MM.1S (cell line): ENCODE data around the gene HPS6.

Experiments used
- DNase-seq: peaks from one replicate; pipeline ENCODE4 v3.0.0-alpha.2; 2015
- H2AFZ ChIP-seq: fragments of 300-600 bp; sonication (generic); 2 replicates; pipeline ENCODE4 v1.6.0; 2016; ENCODE audit warnings: antibody characterized with exemption, low read length
- H3F3A ChIP-seq: fragments of 300-600 bp; sonication (generic); 2 replicates; pipeline ENCODE4 v1.6.1; 2016; ENCODE audit warnings: mild to moderate bottlenecking, antibody characterized with exemption, low read length, moderate library complexity, mixed read lengths; ENCODE audit not compliant: insufficient read depth
- H3K27ac ChIP-seq: fragments of 300-600 bp; sonication (generic); 2 replicates; pipeline ENCODE4 v1.5.1; 2016; ENCODE audit warnings: mild to moderate bottlenecking, low read length
- H3K27me3 ChIP-seq: fragments of 300-600 bp; sonication (generic); replicated peaks from 2 replicates; pipeline ENCODE4 v1.6.0; 2016; ENCODE audit warnings: low read length; ENCODE audit not compliant: insufficient read depth
- H3K36me3 ChIP-seq: fragments of 300-600 bp; sonication (generic); replicated peaks from 2 replicates; pipeline ENCODE4 v1.6.1; 2016; ENCODE audit warnings: mild to moderate bottlenecking, low read length, mixed read lengths; ENCODE audit not compliant: insufficient read depth
- H3K4me1 ChIP-seq: fragments of 300-600 bp; sonication (generic); 2 replicates; pipeline ENCODE4 v1.6.1; 2016; ENCODE audit warnings: low read length, mixed read lengths
- H3K4me2 ChIP-seq: fragments of 300-600 bp; sonication (generic); 2 replicates; pipeline ENCODE4 v1.6.0; 2016; ENCODE audit warnings: low read depth, low read length
- H3K4me3 ChIP-seq: fragments of 300-600 bp; sonication (generic); 2 replicates; pipeline ENCODE4 v1.5.1; 2016; ENCODE audit warnings: low read length, mixed read lengths
- H3K79me2 ChIP-seq: fragments of 300-600 bp; sonication (generic); 2 replicates; pipeline ENCODE4 v1.6.1; 2016; ENCODE audit warnings: mixed run types, low read length, mixed read lengths
- H3K9ac ChIP-seq: fragments of 300-600 bp; sonication (generic); 2 replicates; pipeline ENCODE4 v1.6.1; 2016; ENCODE audit warnings: low read length, mixed read lengths
- H3K9me2 ChIP-seq: fragments of 300-600 bp; sonication (generic); replicated peaks from 2 replicates; pipeline ENCODE4 v1.6.1; 2016; ENCODE audit warnings: mild to moderate bottlenecking, low read length, mixed read lengths; ENCODE audit not compliant: insufficient read depth
- H3K9me3 ChIP-seq: fragments of 300-600 bp; sonication (generic); replicated peaks from 2 replicates; pipeline ENCODE4 v1.6.1; 2016; ENCODE audit warnings: mild to moderate bottlenecking, low read length, mixed read lengths; ENCODE audit not compliant: insufficient read depth
- H4K20me1 ChIP-seq: fragments of 300-600 bp; sonication (generic); 2 replicates; pipeline ENCODE4 v1.6.1; 2016; ENCODE audit warnings: mild to moderate bottlenecking, low read length, moderate library complexity, mixed read lengths; ENCODE audit not compliant: insufficient read depth
- EZH2 ChIP-seq: fragments of 300-600 bp; sonication (generic); optimal IDR thresholded peaks from 2 replicates; pipeline ENCODE3; 2017; ENCODE audit warnings: low read depth, mild to moderate bottlenecking, antibody characterized with exemption, low read length, mixed read lengths
- EZH2phosphoT487 ChIP-seq: fragments of 300-600 bp; sonication (generic); IDR thresholded peaks from 2 replicates; pipeline ENCODE4 v1.6.1; 2018; ENCODE audit warnings: antibody characterized with exemption, low read length
- TF ChIP-seq, protein P1 (sequence below): fragments of 300-600 bp; sonication (generic); IDR thresholded peaks from 2 replicates; pipeline ENCODE4 v1.5.1; 2016; ENCODE audit warnings: antibody characterized with exemption, low read length, mixed read lengths

HPS6 gene

DNA sequence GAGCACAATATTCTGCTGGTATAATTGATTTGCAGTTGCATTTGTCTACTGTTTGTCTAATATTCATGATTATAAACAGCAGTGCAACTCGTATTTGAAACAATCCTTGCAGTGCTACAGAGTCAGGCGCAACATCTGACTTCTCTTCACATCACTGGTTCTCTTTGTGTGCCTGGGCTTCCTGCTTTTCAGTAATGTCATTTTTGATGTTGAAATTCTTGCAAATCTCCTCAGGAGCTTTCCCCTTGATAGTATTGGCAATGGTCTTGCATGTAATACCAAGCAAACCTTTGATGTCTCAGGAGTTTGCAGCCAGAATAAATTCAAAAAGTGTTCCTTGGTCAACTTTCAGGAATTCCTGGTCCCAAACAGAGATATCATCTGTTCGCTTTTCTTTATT, 20.2 kb downstream of the HPS6 start:
- Histone ChIP-seq H3K9me3 (no peaks in the 10 kb centered on the region), H3K9ac (no peak overlapping the region), H3K4me3 (no peak overlapping the region), H3K4me2 (no peak overlapping the region), H3K27ac (no peak overlapping the region), H3F3A (no peaks in the 10 kb centered on the region), H4K20me1 (no peaks in the 10 kb centered on the region), H3K36me3 (no peaks in the 10 kb centered on the region), H3K27me3 (no peaks in the 10 kb centered on the region), H3K4me1 (no peaks in the 10 kb centered on the region), H2AFZ (no peak overlapping the region), H3K79me2 (no peaks in the 10 kb centered on the region), H3K9me2 (no peaks in the 10 kb centered on the region)
- TF ChIP-seq, protein P1, sequence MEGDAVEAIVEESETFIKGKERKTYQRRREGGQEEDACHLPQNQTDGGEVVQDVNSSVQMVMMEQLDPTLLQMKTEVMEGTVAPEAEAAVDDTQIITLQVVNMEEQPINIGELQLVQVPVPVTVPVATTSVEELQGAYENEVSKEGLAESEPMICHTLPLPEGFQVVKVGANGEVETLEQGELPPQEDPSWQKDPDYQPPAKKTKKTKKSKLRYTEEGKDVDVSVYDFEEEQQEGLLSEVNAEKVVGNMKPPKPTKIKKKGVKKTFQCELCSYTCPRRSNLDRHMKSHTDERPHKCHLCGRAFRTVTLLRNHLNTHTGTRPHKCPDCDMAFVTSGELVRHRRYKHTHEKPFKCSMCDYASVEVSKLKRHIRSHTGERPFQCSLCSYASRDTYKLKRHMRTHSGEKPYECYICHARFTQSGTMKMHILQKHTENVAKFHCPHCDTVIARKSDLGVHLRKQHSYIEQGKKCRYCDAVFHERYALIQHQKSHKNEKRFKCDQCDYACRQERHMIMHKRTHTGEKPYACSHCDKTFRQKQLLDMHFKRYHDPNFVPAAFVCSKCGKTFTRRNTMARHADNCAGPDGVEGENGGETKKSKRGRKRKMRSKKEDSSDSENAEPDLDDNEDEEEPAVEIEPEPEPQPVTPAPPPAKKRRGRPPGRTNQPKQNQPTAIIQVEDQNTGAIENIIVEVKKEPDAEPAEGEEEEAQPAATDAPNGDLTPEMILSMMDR: no peak
- TF ChIP-seq EZH2 (no peak), EZH2phosphoT487 (no peak)
- DNase-seq: no peak

GRCh38 chr10:102086196-102086595, 21.0 kb downstream of the HPS6 start:
- Histone ChIP-seq H3K36me3 (no peaks in the 10 kb centered on the region), H3K27me3 (no peaks in the 10 kb centered on the region), H3K27ac (no peak overlapping the region), H2AFZ (no peak overlapping the region), H3F3A (no peaks in the 10 kb centered on the region), H3K79me2 (no peaks in the 10 kb centered on the region), H3K9me2 (no peaks in the 10 kb centered on the region), H4K20me1 (no peaks in the 10 kb centered on the region), H3K9me3 (no peaks in the 10 kb centered on the region), H3K4me1 (no peaks in the 10 kb centered on the region), H3K4me3 (no peak overlapping the region), H3K4me2 (no peak overlapping the region), H3K9ac (no peak overlapping the region)
- TF ChIP-seq EZH2: no peak
- no peak for TF ChIP-seq EZH2phosphoT487
- TF ChIP-seq, protein P1: no peak
- DNase-seq: no peak

DNA sequence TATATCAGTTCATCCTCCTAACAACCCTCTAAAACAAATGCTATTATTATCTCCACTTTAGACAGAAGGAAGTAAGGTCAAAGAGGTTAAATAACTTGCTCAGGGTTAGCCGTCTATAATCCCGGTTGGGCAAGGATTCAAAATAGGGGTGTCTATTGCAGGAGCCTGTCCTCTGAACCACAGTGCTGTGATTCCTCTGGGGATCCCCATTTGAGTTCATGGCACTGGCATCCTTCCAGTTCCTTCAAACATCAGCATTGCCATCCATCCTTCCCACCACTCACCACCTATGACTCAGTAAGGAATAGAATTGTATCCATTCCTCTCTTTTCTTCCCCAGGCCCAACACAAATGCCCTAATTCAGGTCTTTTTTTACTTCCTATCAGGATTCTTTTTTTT, 25.6 kb downstream of the HPS6 start:
- Histone ChIP-seq H3K27ac (no peak overlapping the region), H3K9me3 (no peaks in the 10 kb centered on the region), H3K9ac (no peak overlapping the region), H3K4me1 (no peaks in the 10 kb centered on the region), H4K20me1 (no peaks in the 10 kb centered on the region), H3K9me2 (no peaks in the 10 kb centered on the region), H3K4me2 (no peak overlapping the region), H3K36me3 (no peaks in the 10 kb centered on the region), H3F3A (no peaks in the 10 kb centered on the region), H2AFZ (no peak overlapping the region), H3K79me2 (no peaks in the 10 kb centered on the region), H3K27me3 (no peaks in the 10 kb centered on the region), H3K4me3 (no peak overlapping the region)
- TF ChIP-seq, protein P1: no peak
- TF ChIP-seq EZH2: no peak
- TF ChIP-seq EZH2phosphoT487: no peak
- DNase-seq: no peak
